ENCODE results near the gene GUCA1A. TPM values are rescaled to one million over a fixed set of nuclear protein-coding genes. Genes with fewer than 3 reads are reported as not detected.

The GUCA1A gene
- total RNA-seq, result not detected in 2 replicates

GRCh38 chr6:42173101-42173500, at the start of gene GUCA1A:
Gene GUCA1A (plus strand): TSS chr6:42173364. CDS start chr6:42173614, 250 bp downstream.

GRCh38 chr6:42142118-42142835, 30.9 kb upstream of the GUCA1A start, which contains the start of gene C6orf132:
Gene C6orf132 (minus strand): TSS chr6:42142620. CDS start chr6:42142444, 176 bp downstream.

GRCh38 chr6:42217519-42218367, 44.6 kb downstream of the GUCA1A start, which contains the start of gene MRPS10:
Gene MRPS10 (minus strand): TSS chr6:42217861. CDS start chr6:42217849, 12 bp downstream.

Other genes starting within 250 kb of the GUCA1A start
- gene CCND3, start 231.6 kb upstream of the GUCA1A start, total RNA-seq, result 102 and 104 TPM in 2 replicates
- gene TAF8, start 122.8 kb upstream of the GUCA1A start, total RNA-seq, result 6.0 and 16.0 TPM in 2 replicates
- gene C6orf132, start 30.7 kb upstream of the GUCA1A start, total RNA-seq, result 1.3 and 3.1 TPM in 2 replicates
- gene GUCA1B, start 21.6 kb downstream of the GUCA1A start, total RNA-seq, result not detected in 2 replicates
- 27.4 and 31.6 TPM in 2 replicates for gene MRPS10, start 44.5 kb downstream of the GUCA1A start, total RNA-seq